ENCODE data around the gene STS. TPM values are rescaled to one million over a fixed set of nuclear protein-coding genes. Genes with fewer than 3 reads are reported as not detected.

STS gene, protein sequence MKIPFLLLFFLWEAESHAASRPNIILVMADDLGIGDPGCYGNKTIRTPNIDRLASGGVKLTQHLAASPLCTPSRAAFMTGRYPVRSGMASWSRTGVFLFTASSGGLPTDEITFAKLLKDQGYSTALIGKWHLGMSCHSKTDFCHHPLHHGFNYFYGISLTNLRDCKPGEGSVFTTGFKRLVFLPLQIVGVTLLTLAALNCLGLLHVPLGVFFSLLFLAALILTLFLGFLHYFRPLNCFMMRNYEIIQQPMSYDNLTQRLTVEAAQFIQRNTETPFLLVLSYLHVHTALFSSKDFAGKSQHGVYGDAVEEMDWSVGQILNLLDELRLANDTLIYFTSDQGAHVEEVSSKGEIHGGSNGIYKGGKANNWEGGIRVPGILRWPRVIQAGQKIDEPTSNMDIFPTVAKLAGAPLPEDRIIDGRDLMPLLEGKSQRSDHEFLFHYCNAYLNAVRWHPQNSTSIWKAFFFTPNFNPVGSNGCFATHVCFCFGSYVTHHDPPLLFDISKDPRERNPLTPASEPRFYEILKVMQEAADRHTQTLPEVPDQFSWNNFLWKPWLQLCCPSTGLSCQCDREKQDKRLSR
- 2.7 and 7.0 TPM in 2 replicates for total RNA-seq

DNA sequence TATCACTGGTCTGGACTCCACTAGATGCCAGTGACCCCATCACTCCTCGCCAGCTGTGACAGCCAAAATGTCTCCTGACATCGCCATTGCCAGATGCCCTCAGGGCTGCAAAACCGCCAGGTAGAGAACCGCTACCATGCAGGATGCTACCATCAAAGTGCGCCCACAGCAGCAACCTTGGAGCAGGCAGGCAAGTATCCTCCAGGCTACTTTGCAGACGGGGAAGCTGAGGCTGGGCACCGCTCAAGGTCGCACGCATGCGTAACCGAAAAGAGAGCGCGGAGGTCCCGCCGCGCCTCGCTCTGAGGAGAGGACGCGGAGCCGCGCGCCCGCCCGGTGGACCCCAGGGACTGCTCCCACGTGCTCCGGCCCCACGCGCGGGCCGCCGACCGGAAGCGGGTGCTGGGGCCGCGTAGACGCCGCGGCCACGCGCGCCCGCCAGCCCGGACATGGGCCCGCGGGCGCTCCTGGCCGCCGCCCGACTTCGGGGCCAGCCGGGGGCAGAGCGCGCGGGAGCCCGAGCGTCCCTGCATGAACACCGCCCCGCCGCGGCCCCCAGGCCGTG, at the start of gene STS:
Gene STS (plus strand): TSS at position 300 of the 565 bp plus-strand sequence. CDS start 105,488 bp downstream, outside the sequence.

DNA sequence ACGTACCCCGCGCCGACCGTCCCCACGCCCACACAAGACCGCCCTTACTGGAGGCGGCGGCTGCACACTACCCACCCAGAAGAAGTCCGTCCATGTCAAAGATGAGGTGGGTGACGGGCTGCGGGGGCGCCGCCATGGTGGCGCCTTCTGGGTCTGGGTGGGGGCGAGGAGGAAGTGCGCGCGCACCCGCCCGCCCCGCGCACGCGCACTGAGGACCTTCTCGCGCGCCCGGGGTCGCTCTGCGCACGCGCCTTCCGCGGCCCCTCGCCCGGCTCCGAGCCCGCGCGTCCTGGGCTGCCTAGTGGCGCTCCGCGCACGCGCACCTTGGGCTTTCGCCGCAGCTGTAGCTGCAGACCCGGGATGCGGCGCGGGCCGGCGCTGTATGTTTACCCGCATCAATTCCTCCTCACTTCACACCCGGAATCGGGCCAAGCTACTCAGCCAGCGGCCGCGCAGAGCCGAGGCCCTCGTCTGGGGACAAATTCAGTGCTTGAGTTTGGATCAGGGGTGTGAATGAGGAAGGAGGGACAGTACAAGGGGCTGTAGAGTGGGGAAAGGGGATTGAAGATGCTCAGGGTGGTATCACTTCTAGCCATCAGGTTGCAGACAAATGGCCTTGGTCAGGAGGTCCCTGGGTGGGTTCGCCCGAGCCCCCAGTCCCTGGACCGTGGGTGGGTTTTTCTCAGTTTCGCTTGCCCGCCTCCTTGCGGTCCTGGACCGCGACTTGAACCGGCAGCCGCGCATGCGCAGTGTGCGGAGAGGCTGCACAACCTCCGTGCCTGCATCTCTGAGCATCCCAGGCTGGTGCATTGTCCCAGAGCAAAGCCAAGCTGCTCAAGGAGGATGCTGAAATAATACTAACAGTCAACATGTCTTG, 704 bp downstream of the STS start, which contains the start of gene PUDP:
Gene PUDP (minus strand): TSS at position 176 of the 877 bp plus-strand sequence. CDS start 40 bp downstream, at position 136.

Other genes with a start within 250 kb of the STS start
- 3.9 and 9.8 TPM in 2 replicates for gene PUDP, start 441 bp downstream of the STS start, total RNA-seq